Brain microvascular endothelial cell (primary cell): ENCODE data around the gene PUS10.

ENCODE experiments used
- DNase-seq: peaks from one replicate; pipeline ENCODE4 v3.0.0-alpha.2; 2020
- H3K27ac ChIP-seq: fragments of 250-450 bp; sonication (Bioruptor Pico); 2 replicates; pipeline ENCODE4 v1.5.1; 2020; ENCODE audit warnings: mild to moderate bottlenecking, moderate library complexity
- H3K27me3 ChIP-seq: fragments of 250-450 bp; sonication (Bioruptor Pico); replicated peaks from 2 replicates; pipeline ENCODE4 v1.5.1; 2020; ENCODE audit warnings: mild to moderate bottlenecking
- H3K36me3 ChIP-seq: fragments of 250-450 bp; sonication (Bioruptor Pico); replicated peaks from 2 replicates; pipeline ENCODE4 v1.5.1; 2020; ENCODE audit warnings: mild to moderate bottlenecking
- H3K4me3 ChIP-seq: 2 replicates; pipeline ENCODE4 v1.5.1; 2011; ENCODE audit warnings: low read depth, mild to moderate bottlenecking, control low read depth, low read length, moderate library complexity
- in situ Hi-C: cut with HindIII; loops from 2 replicates; pipeline ENCODE4 v1.10.0; 2017; ENCODE audit warnings: low sequenced_read_pairs, low pct_ligation_motif_present
- TF ChIP-seq, protein P1 (sequence below): IDR thresholded peaks from 2 replicates; pipeline ENCODE4 v1.5.1; 2011; ENCODE audit warnings: low read depth, mild to moderate bottlenecking, moderate library complexity, low read length, control low read depth, inconsistent platforms; ENCODE audit errors: missing control alignments

PUS10 gene, protein sequence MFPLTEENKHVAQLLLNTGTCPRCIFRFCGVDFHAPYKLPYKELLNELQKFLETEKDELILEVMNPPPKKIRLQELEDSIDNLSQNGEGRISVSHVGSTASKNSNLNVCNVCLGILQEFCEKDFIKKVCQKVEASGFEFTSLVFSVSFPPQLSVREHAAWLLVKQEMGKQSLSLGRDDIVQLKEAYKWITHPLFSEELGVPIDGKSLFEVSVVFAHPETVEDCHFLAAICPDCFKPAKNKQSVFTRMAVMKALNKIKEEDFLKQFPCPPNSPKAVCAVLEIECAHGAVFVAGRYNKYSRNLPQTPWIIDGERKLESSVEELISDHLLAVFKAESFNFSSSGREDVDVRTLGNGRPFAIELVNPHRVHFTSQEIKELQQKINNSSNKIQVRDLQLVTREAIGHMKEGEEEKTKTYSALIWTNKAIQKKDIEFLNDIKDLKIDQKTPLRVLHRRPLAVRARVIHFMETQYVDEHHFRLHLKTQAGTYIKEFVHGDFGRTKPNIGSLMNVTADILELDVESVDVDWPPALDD

DNA sequence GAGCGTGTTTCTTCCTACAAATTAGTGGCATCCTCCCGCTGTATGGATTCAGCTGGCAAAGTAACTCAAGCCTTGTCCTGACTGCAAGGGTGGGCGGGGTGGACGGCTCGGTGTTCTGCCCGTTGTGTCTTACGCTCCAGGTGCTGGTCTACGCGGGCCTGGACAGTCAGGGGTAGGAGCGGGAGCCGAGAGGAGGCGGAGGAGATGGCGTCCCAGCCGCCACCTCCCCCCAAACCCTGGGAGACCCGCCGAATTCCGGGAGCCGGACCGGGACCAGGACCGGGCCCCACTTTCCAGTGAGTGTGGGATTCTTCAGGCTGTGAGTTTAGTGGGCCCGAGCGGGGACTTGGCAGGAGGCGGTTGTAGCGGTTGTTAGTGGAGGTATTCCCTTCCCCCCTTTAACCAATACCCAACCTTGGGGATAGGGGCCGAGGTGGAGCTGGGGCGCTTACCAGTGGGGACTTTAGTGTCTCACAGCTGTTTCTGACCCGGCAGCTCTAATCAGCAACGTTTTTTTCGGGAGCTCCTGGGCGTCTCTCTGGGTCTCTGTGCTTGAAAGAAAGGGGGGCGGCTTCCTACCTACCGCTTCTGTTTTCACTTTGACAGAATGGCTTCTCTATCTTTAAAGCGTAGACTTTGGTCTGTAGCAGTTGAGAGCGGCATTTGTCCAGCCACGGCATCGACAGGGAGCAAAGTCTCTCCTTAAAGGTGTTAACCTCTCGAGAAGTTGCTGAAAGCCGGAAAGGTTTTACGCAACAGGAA is at the start of gene PUS10, which contains the start of gene PEX13:
PUS10 (minus strand) TSS at position 700 of the 762 bp plus-strand sequence. CDS start 6,365 bp downstream, outside the sequence.
PEX13 (plus strand) TSS at position 165 of the 762 bp plus-strand sequence; CDS start at position 205, 40 bp downstream.
- Histone ChIP-seq H3K4me3 (peak within 1 kb of the TSS; percentile 94), H3K27ac (peak within 1 kb of the TSS; percentile 73), H3K27me3 (no peaks in the 10 kb centered on the region), H3K36me3 (peaks cover 2% of the 10 kb centered on the region)
- peak; percentile 77 for DNase-seq
- in situ Hi-C loops: no loop called here
- TF ChIP-seq, protein P1, sequence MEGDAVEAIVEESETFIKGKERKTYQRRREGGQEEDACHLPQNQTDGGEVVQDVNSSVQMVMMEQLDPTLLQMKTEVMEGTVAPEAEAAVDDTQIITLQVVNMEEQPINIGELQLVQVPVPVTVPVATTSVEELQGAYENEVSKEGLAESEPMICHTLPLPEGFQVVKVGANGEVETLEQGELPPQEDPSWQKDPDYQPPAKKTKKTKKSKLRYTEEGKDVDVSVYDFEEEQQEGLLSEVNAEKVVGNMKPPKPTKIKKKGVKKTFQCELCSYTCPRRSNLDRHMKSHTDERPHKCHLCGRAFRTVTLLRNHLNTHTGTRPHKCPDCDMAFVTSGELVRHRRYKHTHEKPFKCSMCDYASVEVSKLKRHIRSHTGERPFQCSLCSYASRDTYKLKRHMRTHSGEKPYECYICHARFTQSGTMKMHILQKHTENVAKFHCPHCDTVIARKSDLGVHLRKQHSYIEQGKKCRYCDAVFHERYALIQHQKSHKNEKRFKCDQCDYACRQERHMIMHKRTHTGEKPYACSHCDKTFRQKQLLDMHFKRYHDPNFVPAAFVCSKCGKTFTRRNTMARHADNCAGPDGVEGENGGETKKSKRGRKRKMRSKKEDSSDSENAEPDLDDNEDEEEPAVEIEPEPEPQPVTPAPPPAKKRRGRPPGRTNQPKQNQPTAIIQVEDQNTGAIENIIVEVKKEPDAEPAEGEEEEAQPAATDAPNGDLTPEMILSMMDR: no peak

DNA sequence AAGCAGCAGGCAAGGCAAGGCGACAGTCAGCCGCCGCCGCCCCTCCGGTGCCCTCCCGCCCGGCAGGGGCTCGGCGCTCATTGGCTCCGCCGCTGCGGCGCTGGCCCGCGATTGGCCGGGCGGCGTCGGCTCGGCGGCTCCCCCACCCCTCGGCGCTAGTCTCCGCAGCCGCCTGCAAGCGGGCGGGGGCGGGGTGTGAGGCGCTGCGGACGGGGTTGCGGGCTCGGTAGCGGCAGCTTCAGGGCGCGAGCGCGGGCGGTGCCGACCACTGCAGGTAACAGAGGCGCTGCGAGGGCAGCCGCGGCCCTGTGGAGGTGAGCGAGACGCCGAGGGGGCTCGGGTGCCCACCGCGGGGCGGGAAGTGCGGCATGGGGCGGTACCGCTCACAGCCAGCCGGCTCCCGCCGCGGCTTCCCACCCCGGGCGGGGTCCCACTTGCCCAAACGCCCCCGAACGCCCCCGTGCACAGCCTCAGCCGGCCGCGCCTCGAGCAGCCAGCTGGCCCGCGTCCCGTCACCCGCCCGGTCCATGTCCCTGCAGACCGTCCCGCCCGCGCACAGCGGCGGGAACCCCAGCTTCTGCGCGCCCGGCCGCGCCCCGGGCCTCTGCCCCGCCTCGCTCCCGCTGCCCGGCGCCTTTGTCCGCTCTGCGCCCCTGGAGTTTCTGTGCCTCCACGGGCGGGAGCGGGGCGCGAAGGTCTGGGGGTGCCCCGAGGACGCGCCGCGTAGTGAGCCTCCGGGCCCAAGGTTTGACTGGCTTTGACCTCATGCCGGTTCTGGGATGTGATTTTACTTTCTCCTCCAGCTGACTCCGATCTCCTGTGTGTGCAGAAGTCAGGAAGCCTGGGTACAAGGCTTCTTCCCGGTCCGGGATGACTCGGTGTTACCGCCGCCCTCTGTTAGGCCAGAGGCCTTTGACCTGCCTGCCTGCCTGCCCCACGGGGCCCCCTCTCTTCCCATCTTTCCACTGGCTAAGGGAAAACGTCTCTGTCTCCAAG is 48.0 kb upstream of the PUS10 start, which contains the start of gene SANBR:
SANBR (plus strand) TSS at position 158 of the 996 bp plus-strand sequence. CDS start 4,480 bp downstream, outside the sequence.
- peaks cover 2% of the 10 kb centered on the region for H3K36me3 ChIP-seq
- in situ Hi-C loops: no loop called here
- TF ChIP-seq, protein P1: no peak
- no peak within 1 kb of the TSS for H3K27ac ChIP-seq
- peak within 1 kb of the TSS; percentile 82 for H3K4me3 ChIP-seq
- DNase-seq: peak; percentile 54
- H3K27me3 ChIP-seq: no peaks in the 10 kb centered on the region

DNA sequence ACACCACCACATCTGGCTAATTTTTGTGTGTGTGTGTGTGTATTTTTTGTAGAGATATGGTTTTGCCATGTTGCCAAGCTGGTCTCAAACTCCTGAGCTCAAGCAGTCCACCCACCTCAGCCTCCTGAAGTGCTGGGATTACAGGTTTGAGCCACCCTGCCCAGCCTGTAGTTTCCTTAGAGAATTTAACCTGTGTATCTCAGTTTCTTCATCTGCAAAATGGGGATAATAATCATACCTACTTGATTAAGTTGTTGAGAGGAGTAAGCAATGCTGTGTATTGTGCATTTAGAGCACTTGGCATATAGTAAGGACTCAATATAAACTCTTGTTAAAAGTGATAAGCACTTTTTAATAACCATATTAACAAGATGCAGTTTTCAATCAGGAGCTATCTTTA is 41.3 kb upstream of the PUS10 start:
- Histone ChIP-seq H3K27me3 (no peaks in the 10 kb centered on the region), H3K4me3 (no peak overlapping the region), H3K27ac (no peak overlapping the region), H3K36me3 (no peaks in the 10 kb centered on the region)
- in situ Hi-C loops: no loop called here
- no peak for DNase-seq
- TF ChIP-seq, protein P1: no peak

DNA sequence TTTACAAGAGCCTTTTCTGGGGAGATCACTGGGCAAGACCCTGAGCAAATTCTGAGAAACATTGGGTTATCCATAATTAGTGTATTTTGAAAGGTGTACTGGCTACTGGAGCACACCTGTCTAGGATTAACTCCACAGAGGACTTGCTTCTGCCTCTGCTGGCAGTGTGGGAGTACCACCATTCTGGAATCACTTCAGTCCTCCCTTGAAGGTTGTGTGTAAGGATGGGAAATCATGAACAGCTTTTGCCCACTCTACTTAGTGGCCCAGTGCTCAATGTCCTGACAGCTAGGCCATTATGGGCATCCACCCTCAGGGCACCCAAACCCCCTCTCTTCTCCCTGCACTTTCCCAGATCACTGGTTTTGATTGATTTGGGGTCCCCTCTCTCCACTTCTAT is 39.5 kb upstream of the PUS10 start:
- H3K27ac ChIP-seq: no peak overlapping the region
- no peak overlapping the region for H3K4me3 ChIP-seq
- no peaks in the 10 kb centered on the region for H3K27me3 ChIP-seq
- DNase-seq: no peak
- TF ChIP-seq, protein P1: no peak
- no peaks in the 10 kb centered on the region for H3K36me3 ChIP-seq
- in situ Hi-C loops: no loop called here

DNA sequence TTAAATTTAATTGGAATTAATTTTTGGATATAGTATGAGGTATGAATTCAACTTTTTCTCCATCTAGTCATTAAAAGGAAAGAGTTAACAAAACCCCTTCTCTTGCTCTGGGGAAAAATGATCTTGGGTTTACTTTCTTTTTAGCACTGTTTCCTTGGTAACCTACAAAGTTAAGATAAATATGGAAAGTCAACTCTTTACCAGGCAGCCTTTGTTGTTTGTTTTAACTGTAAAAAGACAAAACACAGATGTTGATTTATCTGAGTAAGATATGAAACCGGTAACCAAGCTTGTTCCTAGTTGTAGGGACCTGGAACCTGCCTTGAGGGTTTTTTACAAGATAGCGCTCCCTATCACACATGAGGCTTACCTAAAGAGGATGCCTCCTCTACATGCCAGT is 37.5 kb upstream of the PUS10 start:
- Histone ChIP-seq H3K27me3 (no peaks in the 10 kb centered on the region), H3K36me3 (peaks cover 4% of the 10 kb centered on the region), H3K27ac (no peak overlapping the region), H3K4me3 (no peak overlapping the region)
- TF ChIP-seq, protein P1: no peak
- in situ Hi-C loops: no loop called here
- no peak for DNase-seq
